ENCODE results near the gene FASTKD1. TPM values are rescaled to one million over a fixed set of nuclear protein-coding genes. Genes with fewer than 3 reads are reported as not detected.

Gene FASTKD1
- total and polyA plus RNA-seq, 7 experiments from 2014 or later = 13.5 to 43.5 (median 16.9) TPM

DNA sequence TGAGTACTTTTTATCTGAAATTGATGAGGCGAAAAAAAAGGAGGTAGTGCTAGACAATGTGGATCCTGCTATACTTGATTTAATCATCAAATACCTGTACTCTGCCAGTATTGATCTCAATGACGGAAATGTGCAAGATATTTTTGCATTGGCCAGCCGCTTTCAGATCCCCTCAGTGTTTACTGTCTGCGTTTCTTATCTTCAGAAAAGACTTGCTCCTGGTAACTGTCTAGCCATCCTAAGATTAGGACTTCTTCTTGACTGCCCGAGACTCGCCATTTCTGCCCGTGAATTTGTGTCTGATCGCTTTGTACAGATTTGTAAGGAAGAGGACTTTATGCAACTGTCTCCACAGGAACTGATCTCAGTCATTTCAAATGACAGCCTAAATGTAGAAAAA lies 63.7 kb downstream of the FASTKD1 start:
- Histone ChIP-seq H3K27ac (ENCODE audit: low read depth, low read length) (no peak overlapping the region), H3K36me3 (ENCODE audit: control insufficient read depth in 2 of 3, insufficient read depth in 3 of 3, low read length in 3 of 3) (no peaks in the 10 kb centered on the region), H3K9me3 (ENCODE audit: control insufficient read depth in 2 of 3, low read length in 3 of 3) (no peaks in the 10 kb centered on the region), H3K27me3 (ENCODE audit: control insufficient read depth in 2 of 2, insufficient read depth in 2 of 2, low read length in 2 of 2) (no peaks in the 10 kb centered on the region), H3K4me1 (ENCODE audit: control insufficient read depth in 2 of 2, insufficient read depth in 2 of 2, low read length in 2 of 2) (no peaks in the 10 kb centered on the region), H3K4me3 (ENCODE audit: low read length) (no peak overlapping the region)
- CTCF ChIA-PET = interaction anchor here (0.6 to 1.6 kb wide), 2 partner anchors 18 to 898 kb away, joined by 3 to 6 read pairs; no protein-coding TSS in a partner anchor
- Mint-ChIP-seq H3K9me3 (no peaks in the 10 kb centered on the region), H3K4me1 (no peaks in the 10 kb centered on the region), H3K36me3 (peaks cover 0 to 10% (median 0%) of the 10 kb centered on the region in 5 donors), H3K27me3 (peaks cover 0 to 3% (median 0%) of the 10 kb centered on the region in 5 donors), H3K4me3 (no peak overlapping the region), H3K27ac (no peak overlapping the region)
- DNase-seq (no peak), ATAC-seq (no peak)
- POLR2A ChIA-PET = no interaction called here
- intact Hi-C loops (cut with micrococcal nuclease) = no loop called here

DNA sequence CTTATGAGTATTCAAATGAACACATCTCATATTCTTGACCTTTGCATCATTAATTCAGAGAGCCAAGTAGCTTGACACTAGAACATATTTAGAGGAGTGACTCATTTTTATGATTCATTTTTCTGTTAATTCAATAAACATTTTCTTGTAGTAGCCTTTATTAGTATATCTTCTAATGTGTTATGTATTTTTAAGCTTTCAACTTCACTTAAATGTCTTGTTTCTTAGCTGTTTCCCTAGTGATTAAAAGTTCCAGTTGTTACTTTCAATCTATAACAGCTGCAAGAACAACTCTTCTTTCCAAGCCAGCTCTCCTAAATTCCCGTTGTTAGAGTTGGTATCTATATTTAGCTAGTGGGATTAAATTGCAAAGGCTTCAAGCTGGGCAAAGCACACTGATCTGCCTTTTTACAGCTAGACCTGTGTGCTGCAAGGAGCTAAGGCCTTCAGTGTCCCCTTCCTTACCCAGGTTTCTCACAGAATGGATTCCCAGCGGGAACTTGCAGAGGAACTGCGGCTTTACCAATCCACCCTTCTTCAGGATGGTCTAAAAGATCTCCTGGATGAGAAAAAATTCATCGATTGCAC lies 64.3 kb downstream of the FASTKD1 start, which contains the start of gene KLHL41:
Gene KLHL41, plus strand, starts transcription at position 405 of the 588 bp plus-strand sequence. Its CDS starts 77 bp downstream, at position 482.
- Histone ChIP-seq H3K36me3 (ENCODE audit: control insufficient read depth in 2 of 3, insufficient read depth in 3 of 3, low read length in 3 of 3) (no peaks in the 10 kb centered on the region), H3K4me3 (ENCODE audit: low read length) (no peak within 1 kb of the TSS), H3K9me3 (ENCODE audit: control insufficient read depth in 2 of 3, low read length in 3 of 3) (no peaks in the 10 kb centered on the region), H3K27ac (ENCODE audit: low read depth, low read length) (no peak within 1 kb of the TSS), H3K4me1 (ENCODE audit: control insufficient read depth in 2 of 2, insufficient read depth in 2 of 2, low read length in 2 of 2) (no peaks in the 10 kb centered on the region), H3K27me3 (ENCODE audit: control insufficient read depth in 2 of 2, insufficient read depth in 2 of 2, low read length in 2 of 2) (no peaks in the 10 kb centered on the region)
- no peak for DNase-seq
- intact Hi-C loops (cut with micrococcal nuclease) = no loop called here
- peaks cover 0 to 12% (median 3%) of the 10 kb centered on the region in 5 donors for H3K36me3 Mint-ChIP-seq
- ChIA-PET CTCF (interaction anchor here (0.6 to 1.6 kb wide), 3 partner anchors 19 to 1217 kb away, joined by 3 to 6 read pairs (median 3); no protein-coding TSS in a partner anchor), POLR2A (no interaction called here)
- H3K4me3 Mint-ChIP-seq = no peak within 1 kb of the TSS
- peaks cover 0 to 3% (median 0%) of the 10 kb centered on the region in 5 donors for H3K27me3 Mint-ChIP-seq
- no peaks in the 10 kb centered on the region for H3K9me3 Mint-ChIP-seq
- no peak within 1 kb of the TSS for H3K27ac Mint-ChIP-seq
- H3K4me1 Mint-ChIP-seq = no peaks in the 10 kb centered on the region
- no peak for ATAC-seq

- no peaks in the 10 kb centered on the region for H3K27me3 Mint-ChIP-seq
- CTCF ChIA-PET = no interaction called here
- no peak overlapping the region for H3K4me3 ChIP-seq (ENCODE audit: low read length)
- H3K4me3 Mint-ChIP-seq = no peak overlapping the region
- no peaks in the 10 kb centered on the region for H3K4me1 ChIP-seq (ENCODE audit: control insufficient read depth in 2 of 2, insufficient read depth in 2 of 2, low read length in 2 of 2)
- POLR2A ChIA-PET = no interaction called here
- H3K36me3 Mint-ChIP-seq = peaks cover 0 to 19% (median 9%) of the 10 kb centered on the region in 5 donors
- H3K9me3 Mint-ChIP-seq = no peaks in the 10 kb centered on the region
- no peak overlapping the region for H3K27ac ChIP-seq (ENCODE audit: low read depth, low read length)
- intact Hi-C loops (cut with micrococcal nuclease) = no loop called here
- H3K36me3 ChIP-seq (ENCODE audit: control insufficient read depth in 2 of 3, insufficient read depth in 3 of 3, low read length in 3 of 3) = no peaks in the 10 kb centered on the region
- DNase-seq = no peak
- no peaks in the 10 kb centered on the region for H3K4me1 Mint-ChIP-seq
- H3K9me3 ChIP-seq (ENCODE audit: control insufficient read depth in 2 of 3, low read length in 3 of 3) = no peaks in the 10 kb centered on the region
- no peak for ATAC-seq
- no peaks in the 10 kb centered on the region for H3K27me3 ChIP-seq (ENCODE audit: control insufficient read depth in 2 of 2, insufficient read depth in 2 of 2, low read length in 2 of 2)
- H3K27ac Mint-ChIP-seq = no peak overlapping the region
These were observed 66.0 kb downstream of the FASTKD1 start for GRCh38 chr2:169507698-169508097.

GRCh38 chr2:169504651-169505050 lies 69.0 kb downstream of the FASTKD1 start:
- H3K9me3 ChIP-seq (ENCODE audit: control insufficient read depth in 2 of 3, low read length in 3 of 3) = no peaks in the 10 kb centered on the region
- H3K36me3 ChIP-seq (ENCODE audit: control insufficient read depth in 2 of 3, insufficient read depth in 3 of 3, low read length in 3 of 3) = no peaks in the 10 kb centered on the region
- intact Hi-C loops (cut with micrococcal nuclease) = no loop called here
- H3K4me3 Mint-ChIP-seq = no peak overlapping the region
- CTCF ChIA-PET = no interaction called here
- DNase-seq = no peak
- H3K9me3 Mint-ChIP-seq = no peaks in the 10 kb centered on the region
- H3K27me3 Mint-ChIP-seq = no peaks in the 10 kb centered on the region
- no peak overlapping the region for H3K4me3 ChIP-seq (ENCODE audit: low read length)
- POLR2A ChIA-PET = no interaction called here
- H3K27ac ChIP-seq (ENCODE audit: low read depth, low read length) = no peak overlapping the region
- H3K4me1 ChIP-seq (ENCODE audit: control insufficient read depth in 2 of 2, insufficient read depth in 2 of 2, low read length in 2 of 2) = no peaks in the 10 kb centered on the region
- no peak for ATAC-seq
- H3K36me3 Mint-ChIP-seq = peaks cover 0 to 16% (median 9%) of the 10 kb centered on the region in 5 donors
- no peaks in the 10 kb centered on the region for H3K27me3 ChIP-seq (ENCODE audit: control insufficient read depth in 2 of 2, insufficient read depth in 2 of 2, low read length in 2 of 2)
- no peak overlapping the region for H3K27ac Mint-ChIP-seq
- no peaks in the 10 kb centered on the region for H3K4me1 Mint-ChIP-seq

- no peaks in the 10 kb centered on the region for H3K4me1 Mint-ChIP-seq
- intact Hi-C loops (cut with micrococcal nuclease) = no loop called here
- ATAC-seq (no peak), DNase-seq (no peak)
- H3K9me3 Mint-ChIP-seq = no peaks in the 10 kb centered on the region
- Histone ChIP-seq H3K4me3 (ENCODE audit: low read length) (no peak overlapping the region), H3K9me3 (ENCODE audit: control insufficient read depth in 2 of 3, low read length in 3 of 3) (no peaks in the 10 kb centered on the region), H3K36me3 (ENCODE audit: control insufficient read depth in 2 of 3, insufficient read depth in 3 of 3, low read length in 3 of 3) (no peaks in the 10 kb centered on the region), H3K4me1 (ENCODE audit: control insufficient read depth in 2 of 2, insufficient read depth in 2 of 2, low read length in 2 of 2) (no peaks in the 10 kb centered on the region), H3K27ac (ENCODE audit: low read depth, low read length) (no peak overlapping the region), H3K27me3 (ENCODE audit: control insufficient read depth in 2 of 2, insufficient read depth in 2 of 2, low read length in 2 of 2) (no peaks in the 10 kb centered on the region)
- CTCF ChIA-PET = no interaction called here
- H3K4me3 Mint-ChIP-seq = no peak overlapping the region
- POLR2A ChIA-PET = no interaction called here
- H3K36me3 Mint-ChIP-seq = peaks cover 0 to 21% (median 4%) of the 10 kb centered on the region in 5 donors
- H3K27ac Mint-ChIP-seq = no peak overlapping the region
- no peaks in the 10 kb centered on the region for H3K27me3 Mint-ChIP-seq
These were observed 78.2 kb downstream of the FASTKD1 start for GRCh38 chr2:169495310-169495928.

DNA sequence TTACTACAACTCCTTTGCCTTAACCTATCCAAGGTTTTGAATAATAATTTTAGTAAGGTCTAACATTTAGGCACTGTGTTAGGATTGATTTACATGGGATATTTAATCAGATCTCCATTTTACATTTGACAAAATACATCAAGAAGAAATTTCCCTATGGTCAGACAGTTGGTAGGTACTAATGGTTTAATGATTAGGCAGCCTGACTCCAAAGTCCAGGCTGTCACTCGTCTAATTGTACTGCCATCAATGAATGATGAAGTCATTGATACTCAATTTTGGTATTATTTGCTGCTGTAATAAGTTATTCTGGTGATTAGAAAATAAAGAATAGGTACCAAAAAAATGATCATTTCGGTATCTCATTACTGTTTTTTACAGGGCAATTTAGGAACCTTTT lies 80.3 kb downstream of the FASTKD1 start:
- DNase-seq (no peak), ATAC-seq (no peak)
- ChIA-PET CTCF (no interaction called here), POLR2A (no interaction called here)
- no peaks in the 10 kb centered on the region for H3K27me3 Mint-ChIP-seq
- no peaks in the 10 kb centered on the region for H3K36me3 ChIP-seq (ENCODE audit: control insufficient read depth in 2 of 3, insufficient read depth in 3 of 3, low read length in 3 of 3)
- no peak overlapping the region for H3K27ac ChIP-seq (ENCODE audit: low read depth, low read length)
- intact Hi-C loops (cut with micrococcal nuclease) = no loop called here
- H3K4me1 Mint-ChIP-seq = no peaks in the 10 kb centered on the region
- no peak overlapping the region for H3K4me3 ChIP-seq (ENCODE audit: low read length)
- H3K36me3 Mint-ChIP-seq = peaks cover 0 to 22% (median 4%) of the 10 kb centered on the region in 5 donors
- H3K4me1 ChIP-seq (ENCODE audit: control insufficient read depth in 2 of 2, insufficient read depth in 2 of 2, low read length in 2 of 2) = no peaks in the 10 kb centered on the region
- no peaks in the 10 kb centered on the region for H3K9me3 ChIP-seq (ENCODE audit: control insufficient read depth in 2 of 3, low read length in 3 of 3)
- H3K27ac Mint-ChIP-seq = no peak overlapping the region
- H3K9me3 Mint-ChIP-seq = no peaks in the 10 kb centered on the region
- no peaks in the 10 kb centered on the region for H3K27me3 ChIP-seq (ENCODE audit: control insufficient read depth in 2 of 2, insufficient read depth in 2 of 2, low read length in 2 of 2)
- H3K4me3 Mint-ChIP-seq = no peak overlapping the region

DNA sequence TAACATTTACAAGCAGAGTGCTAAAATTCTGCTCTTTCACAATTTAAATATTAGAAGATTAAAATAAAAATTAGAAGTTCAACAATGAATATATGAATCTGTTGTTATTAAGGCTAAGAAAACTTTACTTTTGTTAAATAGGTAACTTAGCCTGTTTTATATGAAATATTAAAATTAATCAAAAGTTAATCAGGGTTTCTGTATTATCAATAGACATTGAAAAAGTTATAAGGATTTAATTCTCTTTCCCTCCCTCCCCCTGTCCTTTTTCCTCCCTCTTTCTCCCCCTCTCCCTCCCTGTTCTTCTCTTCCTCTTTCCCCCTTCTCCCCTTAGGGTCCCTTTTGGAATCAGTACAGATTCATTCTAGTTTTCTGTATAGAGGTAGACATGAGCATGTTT lies 82.3 kb downstream of the FASTKD1 start:
- no peaks in the 10 kb centered on the region for H3K4me1 Mint-ChIP-seq
- peaks cover 0 to 21% (median 4%) of the 10 kb centered on the region in 5 donors for H3K36me3 Mint-ChIP-seq
- DNase-seq (no peak), ATAC-seq (no peak)
- no peaks in the 10 kb centered on the region for H3K36me3 ChIP-seq (ENCODE audit: control insufficient read depth in 2 of 3, insufficient read depth in 3 of 3, low read length in 3 of 3)
- no peaks in the 10 kb centered on the region for H3K9me3 Mint-ChIP-seq
- POLR2A ChIA-PET = no interaction called here
- no peak overlapping the region for H3K27ac ChIP-seq (ENCODE audit: low read depth, low read length)
- H3K27me3 Mint-ChIP-seq = no peaks in the 10 kb centered on the region
- H3K4me3 Mint-ChIP-seq = no peak overlapping the region
- H3K27ac Mint-ChIP-seq = no peak overlapping the region
- intact Hi-C loops (cut with micrococcal nuclease) = no loop called here
- H3K4me1 ChIP-seq (ENCODE audit: control insufficient read depth in 2 of 2, insufficient read depth in 2 of 2, low read length in 2 of 2) = no peaks in the 10 kb centered on the region
- CTCF ChIA-PET = no interaction called here
- no peak overlapping the region for H3K4me3 ChIP-seq (ENCODE audit: low read length)
- H3K9me3 ChIP-seq (ENCODE audit: control insufficient read depth in 2 of 3, low read length in 3 of 3) = no peaks in the 10 kb centered on the region
- no peaks in the 10 kb centered on the region for H3K27me3 ChIP-seq (ENCODE audit: control insufficient read depth in 2 of 2, insufficient read depth in 2 of 2, low read length in 2 of 2)

Measured in naive thymus-derived CD4-positive, alpha-beta T cell (primary cell).